A673 (cell line): Measurements from ENCODE around the gene EPHA4. TPM values are rescaled to one million over a fixed set of nuclear protein-coding genes. Genes with fewer than 3 reads are reported as not detected.

Experiments used
- BruUV-seq: library from RNA; stranded (reverse); fragments of 400-500 nt; replicated peaks from 2 replicates; lab custom pipeline; 2021; lab: Mats Ljungman, UMichigan
- CTCF ChIA-PET: fragments of 300-600 bp; sonication (Branson Sonifier 250); formaldehyde crosslinking; loops from one replicate; lab custom pipeline; 2022; ENCODE audit warnings: antibody characterized with exemption; lab: Charles Lee
- POLR2A ChIA-PET: fragments of 300-600 bp; sonication (Branson Sonifier 250); formaldehyde crosslinking; loops from one replicate; lab custom pipeline; 2022; ENCODE audit warnings: antibody characterized with exemption; ENCODE audit not compliant: low non-redundant PET; lab: Charles Lee
- DNase-seq: peaks from one replicate; pipeline ENCODE4 v3.0.0-alpha.2; 2015; ENCODE audit warnings: low spot score
- H3K27ac ChIP-seq: fragments of 200-600 bp; sonication (generic); 2 replicates; pipeline ENCODE4 v1.5.1; 2016; ENCODE audit warnings: mixed run types, low read depth, mild to moderate bottlenecking, mixed read lengths, antibody characterized with exemption, low read length; ENCODE audit not compliant: poor library complexity, severe bottlenecking
- H3K27me3 ChIP-seq: fragments of 200-600 bp; sonication (generic); replicated peaks from 2 replicates; pipeline ENCODE4 v1.6.1; 2017; ENCODE audit warnings: mixed run types, low read depth, mild to moderate bottlenecking, mixed read lengths, antibody characterized with exemption, low read length; ENCODE audit not compliant: insufficient read depth, poor library complexity
- H3K36me3 ChIP-seq: fragments of 200-600 bp; sonication (generic); 2 replicates; pipeline ENCODE4 v1.6.1; 2016; ENCODE audit warnings: mixed run types, mild to moderate bottlenecking, mixed read lengths, antibody characterized with exemption, low read length; ENCODE audit not compliant: insufficient read depth, poor library complexity, severe bottlenecking
- H3K4me1 ChIP-seq: fragments of 200-600 bp; sonication (generic); 2 replicates; pipeline ENCODE4 v1.6.1; 2017; ENCODE audit warnings: mixed run types, mild to moderate bottlenecking, mixed read lengths, antibody characterized with exemption, low read length; ENCODE audit not compliant: insufficient read depth, poor library complexity, severe bottlenecking
- H3K4me3 ChIP-seq: fragments of 200-600 bp; sonication (generic); 2 replicates; pipeline ENCODE4 v1.5.1; 2016; ENCODE audit warnings: low read depth, mixed run types, mild to moderate bottlenecking, mixed read lengths, low read length; ENCODE audit not compliant: poor library complexity, severe bottlenecking
- H3K9me3 ChIP-seq: fragments of 200-600 bp; sonication (generic); 2 replicates; pipeline ENCODE4 v1.6.1; 2016; ENCODE audit warnings: mixed run types, low read depth, mild to moderate bottlenecking, mixed read lengths, antibody characterized with exemption, low read length; ENCODE audit not compliant: poor library complexity, severe bottlenecking
- CTCF ChIP-seq: fragments of 300-800, 200-600 bp; sonication (generic); conservative IDR thresholded peaks from 2 replicates; pipeline ENCODE4 v1.5.1; 2017; ENCODE audit warnings: low read depth, mild to moderate bottlenecking, antibody characterized with exemption, low read length, moderate library complexity, mixed read lengths
- EZH2 ChIP-seq: fragments of 200-600 bp; sonication (generic); IDR thresholded peaks from 2 replicates; pipeline ENCODE4 v1.6.1; 2017; ENCODE audit warnings: borderline replicate concordance, low read depth, mild to moderate bottlenecking, mixed read lengths, antibody characterized with exemption, low read length; ENCODE audit not compliant: poor library complexity, severe bottlenecking
- intact Hi-C: fragments of 100-400 bp; cut with micrococcal nuclease; formaldehyde crosslinking; loops from one replicate; pipeline ENCODE4 v1.10.0; 2022; ENCODE audit not compliant: unreplicated experiment
- total RNA-seq: library from RNA; stranded (reverse); gene quantifications from 2 replicates; pipeline ENCODE4 v1.2.3, GENCODE V29; 2021

EPHA4 gene
- total RNA-seq, 1 experiment from 2014 or later, result 39.5 TPM

- Histone ChIP-seq H3K4me3 (peak overlapping the region; percentile 84), H3K36me3 (peaks cover 4% of the 10 kb centered on the region), H3K9me3 (no peaks in the 10 kb centered on the region), H3K27ac (no peak overlapping the region), H3K4me1 (peaks cover 20% of the 10 kb centered on the region), H3K27me3 (peaks cover 2% of the 10 kb centered on the region)
- peak; percentile 72 for DNase-seq
- TF ChIP-seq EZH2 (no peak), CTCF (peak; percentile 56)
- ChIA-PET POLR2A (no interaction called here), CTCF (no interaction called here)
- intact Hi-C loops, result loop anchor here (5.0 to 10.0 kb wide), 2 partner anchors 466 to 1573 kb away; no protein-coding TSS in a partner anchor
- BruUV-seq, result no TSS peak
These were observed 1.7 kb downstream of the EPHA4 start for GRCh38 chr2:221570321-221570935.

- Histone ChIP-seq H3K4me3 (peak overlapping the region; percentile 84), H3K27me3 (no peaks in the 10 kb centered on the region), H3K27ac (no peak overlapping the region), H3K4me1 (peaks cover 23% of the 10 kb centered on the region), H3K9me3 (no peaks in the 10 kb centered on the region), H3K36me3 (peaks cover 4% of the 10 kb centered on the region)
- BruUV-seq, result no TSS peak
- TF ChIP-seq CTCF (no peak), EZH2 (no peak)
- peak; percentile 13 for DNase-seq
- intact Hi-C loops, result loop anchor here (5.0 to 10.0 kb wide), 2 partner anchors 465 to 1573 kb away; no protein-coding TSS in a partner anchor
- ChIA-PET POLR2A (no interaction called here), CTCF (no interaction called here)
These were observed 2.2 kb downstream of the EPHA4 start for GRCh38 chr2:221569871-221570270.

GRCh38 chr2:221569425-221569845 is 2.7 kb downstream of the EPHA4 start:
- BruUV-seq, result no TSS peak
- intact Hi-C loops, result no loop called here
- peak overlapping the region; percentile 84 for H3K4me3 ChIP-seq

More at GRCh38 chr2:221569425-221569845, 2.7 kb downstream of the EPHA4 start:
- H3K36me3 ChIP-seq, result peaks cover 4% of the 10 kb centered on the region
- H3K9me3 ChIP-seq, result no peaks in the 10 kb centered on the region
- TF ChIP-seq EZH2 (no peak), CTCF (no peak)
- H3K4me1 ChIP-seq, result peaks cover 24% of the 10 kb centered on the region
- ChIA-PET CTCF (no interaction called here), POLR2A (no interaction called here)
- DNase-seq, result no peak
- no peaks in the 10 kb centered on the region for H3K27me3 ChIP-seq
- no peak overlapping the region for H3K27ac ChIP-seq
